Measurements from ENCODE around the gene PLCZ1.
A peak's percentile ranks its signal among the peaks of the same experiment; 100 is the strongest.
"Not testable (repeated sequence)": the region's sequence is repeated elsewhere in the genome, so short reads cannot be mapped to it uniquely, and the experiment has no call there.

The PLCZ1 gene

DNA sequence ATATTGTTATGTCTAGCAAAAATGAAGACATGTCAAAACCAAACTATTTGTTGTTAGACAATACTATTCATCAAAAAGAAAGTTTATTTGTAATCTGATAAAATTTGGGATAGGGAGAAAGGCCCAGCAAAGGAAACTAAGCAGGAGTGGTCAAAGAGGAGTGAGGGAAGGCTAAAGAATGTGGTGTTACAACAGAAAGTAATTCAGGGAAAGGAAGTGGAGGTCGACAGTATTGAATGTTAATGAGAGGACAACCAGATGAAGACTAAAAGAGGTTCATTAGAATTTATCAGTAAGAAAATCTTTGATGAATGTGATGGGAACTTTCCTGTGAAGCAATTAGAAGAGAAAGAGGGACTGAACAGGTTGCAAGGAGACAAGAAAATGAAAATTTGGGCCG is 33.9 kb downstream of the PLCZ1 start:
- no peak for DNase-seq (ENCODE audit: low read depth, low spot score)

DNA sequence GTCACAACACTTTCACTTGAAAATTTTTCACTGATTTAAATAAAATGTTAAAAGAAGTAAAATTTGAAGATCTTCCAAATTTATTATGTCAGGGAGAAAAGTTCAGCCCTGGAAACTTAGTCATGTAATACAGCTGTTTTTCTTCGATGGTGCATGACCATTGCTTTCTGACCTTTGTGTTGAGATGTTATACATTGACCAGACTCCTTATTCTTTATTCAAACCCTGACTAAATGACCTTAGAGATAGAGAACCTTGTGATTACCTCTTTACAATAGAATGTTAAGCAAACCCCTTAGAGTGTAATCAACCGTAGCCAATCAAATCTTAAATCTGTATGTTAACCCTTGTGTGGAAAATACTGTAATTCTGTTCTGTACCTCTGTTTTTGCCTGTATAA is 34.5 kb downstream of the PLCZ1 start:
- no peak for DNase-seq (ENCODE audit: low read depth, low spot score)

DNA sequence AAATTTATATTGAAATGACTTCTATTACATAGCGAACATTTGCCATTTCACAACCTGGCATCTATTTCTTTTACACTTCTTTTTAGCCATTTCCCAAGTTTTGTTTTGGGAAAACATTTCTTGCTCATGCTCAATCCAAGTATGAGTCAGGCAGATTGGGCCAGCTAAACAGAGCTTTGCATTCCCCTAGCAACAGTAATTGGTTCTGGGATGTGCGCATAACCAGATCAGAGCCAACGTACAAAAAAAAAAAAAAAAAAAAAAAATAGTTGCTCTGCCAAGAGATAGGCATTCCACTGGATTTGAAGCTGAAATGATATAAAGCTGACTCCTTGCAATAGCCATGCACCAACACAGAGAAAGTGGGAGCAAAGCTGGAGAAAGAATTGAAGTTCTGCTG is 37.5 kb downstream of the PLCZ1 start:
- no peak for DNase-seq (ENCODE audit: low read depth, low spot score)

DNA sequence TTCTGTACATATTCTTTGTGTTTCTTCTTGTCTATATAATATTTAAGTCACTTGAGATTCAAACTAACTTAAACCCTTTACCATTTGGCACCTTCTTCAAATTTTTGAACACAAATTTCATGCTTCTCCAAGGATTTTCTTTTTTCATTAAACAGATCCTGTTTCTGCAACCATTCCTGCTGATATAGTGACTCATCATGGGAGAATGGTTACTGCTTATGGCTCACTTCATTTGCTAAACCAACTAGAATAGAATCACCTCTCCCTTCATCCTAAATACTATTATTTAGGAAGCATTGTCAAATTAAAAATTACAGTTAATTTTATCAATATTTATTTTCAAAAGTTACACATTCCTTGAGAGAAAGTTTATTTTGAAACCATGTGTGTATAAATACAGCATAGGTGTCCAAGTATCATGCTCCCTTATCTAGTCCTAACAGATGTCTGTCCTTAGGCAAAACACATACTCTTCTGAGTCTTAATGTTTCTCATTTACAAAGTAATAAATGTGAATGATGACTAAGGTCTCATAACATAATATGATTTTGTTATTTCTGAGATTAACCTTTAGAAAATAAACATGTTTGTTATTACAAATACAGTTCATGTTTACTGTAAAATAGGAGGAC is 40.7 kb downstream of the PLCZ1 start:
- DNase-seq (ENCODE audit: low read depth, low spot score): peak; percentile 9

DNA sequence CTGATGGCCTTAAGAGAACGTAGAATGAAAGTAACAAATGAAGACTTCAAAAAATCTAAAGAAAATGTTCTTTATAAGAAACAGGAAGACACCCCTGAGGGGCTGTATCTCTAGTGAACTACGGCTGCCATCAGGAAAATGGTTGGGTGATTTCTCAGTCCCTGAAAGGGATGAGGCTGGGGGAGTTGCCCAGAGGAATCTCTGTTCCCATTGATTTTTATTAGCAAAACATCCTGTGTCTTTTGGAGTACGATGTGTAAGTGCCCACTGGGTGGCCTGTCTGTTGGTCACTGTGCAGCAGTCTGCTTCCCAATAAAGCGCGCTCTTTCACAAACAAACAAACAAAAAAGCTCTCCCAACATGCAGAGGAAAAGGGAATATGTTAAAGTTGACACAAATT is 43.8 kb downstream of the PLCZ1 start:
- not testable (repeated sequence) for DNase-seq (ENCODE audit: low read depth, low spot score)

DNA sequence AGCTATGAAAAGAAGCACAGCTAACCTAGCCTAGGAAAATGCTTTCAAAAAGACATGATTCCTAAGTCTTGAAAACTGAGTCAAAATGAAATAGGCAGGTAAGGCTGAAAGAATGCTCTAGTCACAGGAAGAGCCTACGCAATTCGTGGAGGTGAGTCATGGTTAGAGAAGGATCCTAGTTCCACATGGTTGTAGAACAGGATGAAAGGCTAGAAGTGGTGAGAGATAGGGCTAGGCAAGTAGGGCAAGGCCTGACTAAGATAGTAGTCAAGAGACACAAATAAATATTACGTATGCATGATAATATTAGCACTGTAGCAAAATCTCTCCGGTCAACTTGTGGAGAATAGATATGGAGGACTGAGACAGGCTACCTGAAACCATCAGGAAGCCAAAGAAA is 47.2 kb downstream of the PLCZ1 start:
- DNase-seq (ENCODE audit: low read depth, low spot score): no peak

DNA sequence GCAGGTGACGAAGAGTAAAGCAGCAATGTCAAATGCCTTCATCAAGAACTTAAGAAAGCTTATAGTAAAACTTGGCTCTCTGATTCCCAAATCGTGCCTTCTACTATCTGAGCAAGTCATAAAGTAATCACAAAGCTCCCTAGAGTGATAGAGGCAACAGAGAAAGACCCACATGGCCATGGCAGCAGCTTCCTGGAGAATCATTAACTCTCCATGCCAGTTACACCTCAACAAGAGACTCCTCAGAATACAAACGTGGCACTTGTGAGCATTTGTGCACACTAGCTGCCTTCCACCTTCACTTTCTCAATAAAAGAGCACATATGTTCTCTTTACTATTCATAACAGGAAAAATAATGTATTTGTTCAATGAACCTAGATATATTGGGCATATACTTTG is 48.0 kb downstream of the PLCZ1 start:
- no peak for DNase-seq (ENCODE audit: low read depth, low spot score)

DNA sequence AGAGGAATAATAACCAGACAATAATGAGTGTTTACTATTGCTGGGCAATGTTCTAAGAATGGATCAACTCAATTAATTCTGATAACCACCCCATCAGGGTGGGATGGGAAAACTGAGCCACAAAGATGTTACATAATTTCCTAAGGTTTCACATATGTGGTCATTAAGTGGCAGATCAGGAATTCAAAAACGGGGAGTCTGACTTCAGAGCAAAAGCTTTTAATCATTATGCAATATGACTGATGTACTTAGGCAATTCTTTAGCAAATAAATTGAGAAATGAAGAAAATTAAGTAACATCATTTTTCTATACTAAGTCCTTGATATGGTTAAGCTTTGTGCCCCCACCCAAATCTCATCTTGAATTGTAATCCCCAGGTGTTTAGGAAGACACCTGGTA is 53.4 kb downstream of the PLCZ1 start:
- no peak for DNase-seq (ENCODE audit: low read depth, low spot score)

DNA sequence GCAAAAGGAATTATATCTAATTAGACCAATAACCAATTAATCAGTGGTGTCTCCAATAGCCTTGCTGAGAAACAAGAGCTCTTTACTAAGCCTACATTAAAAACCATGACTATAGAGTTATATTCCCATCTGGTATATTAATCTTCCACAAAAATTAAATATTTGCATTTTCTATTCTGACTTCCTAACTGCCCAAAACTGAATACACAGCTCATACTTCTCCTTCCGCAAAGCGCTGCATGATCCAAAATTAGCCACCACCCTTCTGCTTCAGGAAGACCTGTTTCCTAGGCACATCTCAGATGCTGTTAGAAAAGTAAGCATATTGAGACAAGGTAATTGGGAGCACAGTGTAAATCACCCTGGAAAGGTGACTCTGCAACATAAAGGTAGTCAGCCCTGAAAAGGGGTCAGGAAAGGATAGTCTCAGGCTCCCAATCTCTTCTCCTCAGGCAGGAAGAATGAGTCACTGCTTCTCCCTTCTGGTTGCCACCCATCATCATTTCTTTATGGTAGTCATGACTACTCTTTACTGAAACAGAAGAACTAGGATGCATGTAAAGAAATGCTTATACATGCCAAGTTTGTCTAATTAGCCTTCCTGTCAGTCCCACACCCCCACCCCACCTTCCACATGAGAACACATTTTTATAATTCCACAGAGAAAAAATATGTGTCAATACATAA is 54.3 kb downstream of the PLCZ1 start:
- no peak for DNase-seq (ENCODE audit: low read depth, low spot score)

DNA sequence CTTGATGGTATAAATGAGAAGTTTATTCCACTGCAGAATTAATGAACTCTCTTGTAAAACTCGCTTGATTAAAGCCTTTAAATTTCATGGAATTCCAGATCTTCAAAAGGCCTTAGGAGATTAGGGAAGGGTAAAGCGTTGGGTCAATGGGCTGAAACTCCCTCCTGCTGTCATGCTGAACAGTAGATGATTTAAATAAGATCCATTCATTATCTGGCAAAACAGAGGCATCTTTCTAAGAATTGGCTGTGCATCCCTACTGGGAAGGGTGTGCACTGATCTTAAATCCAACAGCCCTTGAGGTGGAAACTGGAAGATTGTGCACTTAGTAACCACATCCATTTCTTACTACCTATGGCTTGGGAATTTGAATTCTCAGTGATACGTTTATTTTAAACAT is 56.0 kb downstream of the PLCZ1 start:
- DNase-seq (ENCODE audit: low read depth, low spot score): no peak

DNA sequence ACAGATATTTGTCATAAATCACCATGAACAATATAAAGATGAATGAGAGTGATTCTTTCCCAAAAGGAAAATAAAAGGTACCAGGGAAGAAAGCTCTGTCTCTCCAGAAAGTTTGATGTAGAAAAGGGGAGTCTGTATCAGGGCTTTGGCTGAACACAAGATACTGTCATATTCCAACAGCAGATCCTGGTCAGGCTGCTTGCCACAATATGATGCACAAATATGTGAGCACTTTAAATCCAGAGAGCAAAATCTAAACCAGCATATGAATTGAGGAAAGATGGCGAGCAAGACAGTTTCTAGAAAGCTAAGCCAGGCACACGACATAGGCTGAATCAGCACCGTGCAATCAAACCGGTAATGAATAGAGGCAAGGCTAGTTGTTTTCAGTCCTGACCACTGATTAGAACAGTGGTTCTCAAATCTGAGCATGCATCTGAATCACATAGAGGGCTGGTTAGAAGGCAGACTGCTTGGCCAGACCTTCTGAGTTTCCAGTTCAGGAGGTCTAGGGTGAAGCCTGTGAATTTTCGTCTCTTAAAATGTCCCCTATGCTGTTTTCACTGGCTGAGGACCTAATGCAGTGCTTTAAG is 60.7 kb downstream of the PLCZ1 start:
- DNase-seq (ENCODE audit: low read depth, low spot score): no peak

DNA sequence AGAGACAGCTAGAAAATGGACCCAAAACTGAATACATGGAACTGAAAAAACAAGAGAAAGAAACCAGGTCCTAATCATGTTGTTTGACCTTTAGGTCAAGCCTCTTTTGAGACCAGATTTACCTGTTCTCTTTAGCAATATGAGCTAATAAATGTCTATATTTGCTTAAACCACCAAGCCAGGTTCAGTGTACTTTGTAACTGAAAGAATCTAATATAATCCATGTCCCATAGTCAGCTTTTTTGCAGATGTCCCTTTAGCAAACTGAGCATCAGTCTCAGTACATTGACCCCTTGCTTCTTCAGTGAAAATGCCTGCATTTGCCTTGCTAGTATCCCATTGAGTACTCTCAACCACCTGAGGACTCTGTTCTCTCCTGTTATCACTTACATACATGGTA is 61.7 kb downstream of the PLCZ1 start:
- no peak for DNase-seq (ENCODE audit: low read depth, low spot score)

DNA sequence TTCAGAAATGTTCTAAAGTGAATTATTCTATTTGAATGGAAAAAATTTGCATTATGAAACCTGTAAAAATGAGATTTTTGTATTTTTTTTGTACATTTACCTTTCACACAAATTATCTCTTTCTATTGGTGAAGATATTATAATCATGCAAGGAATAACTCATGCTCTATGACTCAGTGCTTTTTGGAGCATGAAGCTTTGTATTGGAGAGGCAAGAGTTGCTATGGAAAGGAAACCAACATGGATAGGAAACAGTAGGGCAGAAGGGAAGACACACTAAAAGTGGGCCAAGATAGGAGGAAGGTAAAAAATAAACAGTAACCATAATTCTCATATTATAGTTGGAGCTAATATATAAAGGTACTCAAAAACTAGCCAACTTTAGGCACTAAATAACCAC is 79.0 kb downstream of the PLCZ1 start:
- DNase-seq (ENCODE audit: low read depth, low spot score): no peak

DNA sequence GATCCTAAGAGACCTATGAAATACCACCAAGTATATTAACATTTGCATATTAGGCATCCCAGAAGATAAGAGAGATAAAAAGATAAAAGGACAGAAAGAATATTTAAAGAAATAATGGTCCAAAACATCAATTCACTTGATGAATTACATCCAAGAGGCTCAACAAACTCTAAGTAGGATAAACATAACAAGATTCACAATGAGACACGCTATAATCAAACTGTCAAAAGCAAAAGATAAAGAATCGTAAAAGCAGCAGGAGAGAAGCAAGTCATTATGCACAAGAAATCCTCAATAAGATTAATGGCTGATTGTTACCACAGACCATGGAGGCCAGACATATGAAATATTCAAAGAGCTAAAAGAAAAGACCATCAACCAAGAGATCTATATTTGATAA is 79.6 kb downstream of the PLCZ1 start:
- no peak for DNase-seq (ENCODE audit: low read depth, low spot score)

DNA sequence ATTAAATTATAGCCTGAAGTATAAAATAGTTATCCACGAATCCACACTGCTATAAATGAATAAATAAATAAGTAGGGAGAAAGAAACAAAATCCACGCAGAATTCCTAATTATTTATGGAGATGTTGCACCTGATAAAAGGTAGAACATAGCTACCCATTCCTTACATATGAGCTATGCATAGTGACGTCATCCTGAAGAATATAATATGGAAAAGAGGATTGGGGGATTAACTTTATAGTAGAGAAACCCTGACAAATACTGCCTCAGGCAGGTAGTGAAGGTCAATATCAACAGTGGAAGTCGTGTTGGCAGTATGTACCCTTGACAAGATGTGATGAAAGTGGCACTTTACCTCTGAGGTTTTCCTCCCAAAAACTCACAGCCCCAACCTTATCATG is 82.5 kb downstream of the PLCZ1 start:
- no peak for DNase-seq (ENCODE audit: low read depth, low spot score)

DNA sequence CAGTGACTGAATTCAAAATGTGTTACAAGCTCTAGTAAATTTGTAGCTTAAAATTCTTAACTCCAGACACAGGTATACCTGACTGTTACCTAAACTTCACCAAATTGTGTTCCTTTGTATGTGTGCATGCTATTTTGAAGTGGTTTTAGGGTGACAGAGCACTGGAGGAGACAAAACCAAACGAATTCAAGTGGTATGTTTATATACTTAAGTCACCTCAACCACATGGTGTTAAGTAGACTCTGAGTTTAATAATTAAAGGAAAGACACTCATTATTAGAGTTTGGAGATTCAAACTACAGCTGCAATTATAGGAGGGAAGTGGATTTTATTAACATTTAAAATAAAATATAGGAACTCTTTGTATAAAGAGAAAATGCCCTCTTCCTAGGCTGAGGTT is 84.3 kb downstream of the PLCZ1 start:
- DNase-seq (ENCODE audit: low read depth, low spot score): no peak

DNA sequence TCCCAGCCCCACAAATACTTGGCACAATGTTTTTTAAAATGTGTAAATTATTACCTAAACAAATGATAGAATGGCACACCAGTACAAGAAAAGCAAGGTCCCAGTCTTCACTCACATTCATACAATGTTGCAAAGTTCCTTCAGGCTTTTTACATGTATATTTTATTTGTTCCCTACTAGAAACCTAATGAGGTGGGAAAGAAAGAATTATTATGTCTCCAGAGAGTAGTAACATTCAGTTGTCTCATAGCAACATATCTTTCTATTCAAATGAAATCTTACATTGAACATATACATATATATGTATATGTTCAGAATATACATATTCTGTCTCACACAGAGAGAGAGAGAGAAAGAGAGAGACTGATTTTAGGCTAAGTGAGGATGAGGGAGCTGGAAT is 85.2 kb downstream of the PLCZ1 start:
- no peak for DNase-seq (ENCODE audit: low read depth, low spot score)

DNA sequence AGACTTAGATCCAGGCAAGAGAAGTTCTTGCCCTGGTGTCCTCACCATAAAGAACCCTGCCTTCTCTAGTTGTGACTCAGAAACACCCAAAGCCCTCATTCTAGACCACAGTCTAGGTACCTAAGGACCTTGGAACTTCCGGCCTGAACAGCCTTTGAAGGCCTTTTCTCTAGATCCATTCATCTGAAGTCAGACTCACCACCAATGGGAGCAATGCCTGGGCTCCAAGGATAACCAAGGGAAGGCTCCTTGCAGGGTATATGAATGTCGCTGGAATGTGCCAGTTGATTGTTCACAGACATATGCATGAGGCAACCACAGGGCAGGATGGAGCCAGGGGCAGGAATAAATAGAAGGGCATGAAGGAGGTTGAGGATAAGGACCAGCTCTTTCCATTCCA is 86.3 kb downstream of the PLCZ1 start:
- DNase-seq (ENCODE audit: low read depth, low spot score): no peak

DNA sequence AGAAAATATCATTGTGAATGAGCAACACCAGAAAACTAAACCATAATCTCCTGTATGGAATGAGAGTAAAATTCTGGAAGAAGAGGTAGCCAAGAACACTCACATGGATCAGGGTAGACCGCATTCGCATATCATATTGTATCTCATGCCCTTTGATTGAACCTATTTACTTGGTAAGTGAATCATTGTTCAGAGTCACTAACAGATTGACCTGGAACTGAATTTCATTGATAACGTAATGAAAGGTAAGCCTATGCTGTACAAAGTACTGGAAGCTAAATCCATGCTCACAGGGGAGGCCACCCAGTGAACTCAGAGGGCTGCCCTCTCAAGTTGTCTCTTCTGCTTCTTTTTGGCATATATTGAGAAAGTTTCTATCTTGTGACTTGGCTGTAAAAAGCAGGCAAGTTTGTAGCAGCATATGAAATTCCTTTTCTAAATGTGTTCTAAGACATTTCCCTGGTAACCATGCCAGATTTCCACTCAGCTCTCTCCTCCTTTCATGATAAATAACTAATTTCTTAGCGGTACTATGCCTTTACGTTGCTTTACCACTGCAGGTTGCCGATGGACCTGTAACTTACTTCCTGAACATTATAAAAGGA is 91.4 kb downstream of the PLCZ1 start:
- DNase-seq (ENCODE audit: low read depth, low spot score): no peak

DNA sequence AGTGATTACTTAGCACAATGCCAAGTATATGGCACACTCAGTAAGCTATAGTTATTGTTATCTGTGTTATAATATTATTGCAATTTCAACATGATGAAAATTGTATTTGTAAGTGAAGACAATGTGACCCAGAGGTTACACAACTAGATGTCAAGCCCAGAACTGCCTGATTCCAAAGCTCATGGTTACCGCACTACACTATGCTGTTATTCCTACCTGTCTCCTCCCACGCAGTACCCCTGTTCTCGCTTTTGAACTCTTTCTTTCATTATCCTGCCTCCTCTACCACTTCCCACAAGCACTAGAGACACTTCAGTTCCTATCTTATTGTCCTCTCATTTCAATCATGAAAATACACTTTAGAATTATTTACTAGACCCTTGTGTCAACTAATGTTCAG is 93.2 kb downstream of the PLCZ1 start:
- DNase-seq (ENCODE audit: low read depth, low spot score): no peak

DNA sequence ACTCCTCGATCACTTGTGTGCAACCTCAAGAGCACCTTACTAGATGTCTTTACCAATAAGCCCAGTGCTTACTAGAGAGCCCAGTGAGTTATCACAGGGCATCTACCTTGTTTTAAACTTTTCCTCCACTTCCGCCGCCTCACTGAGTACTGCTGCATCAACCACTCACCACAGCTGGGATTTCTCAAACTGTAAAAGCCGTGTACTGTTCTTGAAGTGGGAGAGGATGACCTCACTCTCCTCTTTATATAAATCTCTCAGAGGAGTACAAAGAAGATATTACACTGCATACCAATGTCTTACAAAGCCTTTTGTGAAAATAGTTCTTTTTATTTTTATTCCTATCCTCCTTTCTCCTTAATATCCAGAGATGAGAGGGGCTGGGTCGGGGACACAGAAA is 94.1 kb downstream of the PLCZ1 start:
- no peak for DNase-seq (ENCODE audit: low read depth, low spot score)

DNA sequence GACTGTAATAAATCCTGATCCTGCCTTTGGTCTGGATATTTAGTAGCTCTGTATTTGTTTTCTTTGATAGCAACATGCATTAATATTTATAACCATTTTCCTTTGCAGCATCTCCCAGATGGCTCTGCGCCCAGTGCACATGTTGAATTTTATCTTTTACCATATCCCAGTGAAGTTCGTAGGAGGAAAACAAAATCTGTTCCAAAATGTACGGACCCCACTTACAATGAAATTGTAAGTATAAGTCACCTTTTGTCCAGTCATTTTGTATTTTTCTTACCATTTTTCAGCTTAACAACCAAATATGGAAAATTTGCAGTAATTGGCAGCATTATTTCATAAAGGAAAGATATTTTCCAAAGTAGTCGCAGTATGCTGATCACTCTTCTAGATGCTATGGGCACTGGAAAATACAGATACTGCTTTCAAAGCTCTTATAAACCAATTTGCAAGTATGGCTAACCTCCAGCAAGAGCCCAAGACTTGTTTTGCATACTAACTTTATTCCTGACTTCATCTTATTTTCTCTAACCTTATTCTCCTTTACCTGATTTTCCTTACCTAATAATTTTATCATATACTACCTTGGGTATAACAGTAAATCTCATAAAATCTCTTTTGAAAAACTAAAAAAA is 97.4 kb downstream of the PLCZ1 start:
- no peak for DNase-seq (ENCODE audit: low read depth, low spot score)

DNA sequence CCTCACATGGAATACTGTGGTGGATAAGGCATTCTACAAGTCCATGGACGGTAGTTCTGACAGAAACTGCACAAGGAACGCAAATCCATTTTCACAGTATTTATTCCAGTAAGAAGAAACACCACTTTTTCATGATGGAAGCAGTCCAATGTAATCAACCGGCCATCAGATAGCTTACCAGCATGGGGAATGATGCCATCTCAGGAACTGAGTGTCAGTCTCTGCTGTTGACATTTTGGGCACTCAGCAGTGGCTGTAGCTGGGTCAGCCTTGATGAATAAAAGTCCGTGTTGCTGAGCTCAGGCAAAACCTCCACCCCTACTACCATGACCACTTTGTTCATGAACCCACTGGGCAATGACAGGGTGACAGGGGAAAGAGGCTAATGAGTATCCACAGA is 103.4 kb downstream of the PLCZ1 start:
- DNase-seq (ENCODE audit: low read depth, low spot score): no peak

Data from smooth muscle cell of the brain vasculature (primary cell).